Endothelial cell of umbilical vein (primary cell): ENCODE measurements around the gene ZNF341. TPM values are rescaled to one million over a fixed set of nuclear protein-coding genes. Genes with fewer than 3 reads are reported as not detected.

ENCODE experiments used
- BruUV-seq: library from RNA; stranded (reverse); fragments of 400-500 nt; replicated peaks from 2 replicates; lab custom pipeline; 2021; lab: Mats Ljungman, UMichigan
- CTCF ChIA-PET: fragments of 300-600, 350-600 bp; sonication (Branson Sonifier 250); formaldehyde crosslinking; loops from one replicate; lab custom pipeline; 2021; ENCODE audit warnings: antibody characterized with exemption, inconsistent platforms; lab: Charles Lee
- POLR2A ChIA-PET: fragments of 300-600, 350-600 bp; sonication (Branson Sonifier 250); formaldehyde crosslinking; loops from one replicate; lab custom pipeline; 2021; ENCODE audit warnings: antibody characterized with exemption, inconsistent platforms; lab: Charles Lee
- DNase-seq: peaks from one replicate; pipeline ENCODE4 v3.0.0-alpha.2; 2011; ENCODE audit warnings: low read depth, low spot score
- FAIRE-seq: peaks from 2 replicates; lab custom pipeline; 2011; peaks lifted over from hg19 to GRCh38; lab: Jason Lieb, UNC
- H2AFZ ChIP-seq: 2 replicates; pipeline ENCODE4 v1.6.0; 2012; ENCODE audit warnings: low read depth, low read length, control low read depth, inconsistent platforms
- H3K27ac ChIP-seq: 2 replicates; pipeline ENCODE4 v1.5.1; 2011; ENCODE audit warnings: low read depth, mild to moderate bottlenecking, control low read depth, low read length, moderate library complexity; ENCODE audit not compliant: insufficient read depth
- H3K27me3 ChIP-seq, 2 experiments: 2 replicates each; pipeline versions ENCODE4 v1.6.0 to v1.6.1; 2011; ENCODE audit warnings: low read length in 2 of 2, mixed read lengths in 1 of 2; ENCODE audit not compliant: control insufficient read depth in 2 of 2, insufficient read depth in 2 of 2
- H3K36me3 ChIP-seq, 2 experiments: 2 replicates in 1 of 2; 3 replicates in 1 of 2; pipeline ENCODE4 v1.5.1; 2011; ENCODE audit warnings: low read length in 2 of 2, mild to moderate bottlenecking in 1 of 2, moderate library complexity in 1 of 2; ENCODE audit not compliant: control insufficient read depth in 2 of 2, insufficient read depth in 2 of 2; ENCODE audit errors: extremely low read depth in 1 of 2
- H3K4me1 ChIP-seq: 3 replicates; pipeline ENCODE4 v1.5.1; 2011; ENCODE audit warnings: mild to moderate bottlenecking, low read length; ENCODE audit not compliant: control insufficient read depth, insufficient read depth; ENCODE audit errors: extremely low read depth
- H3K4me2 ChIP-seq: 2 replicates; pipeline ENCODE4 v1.6.1; 2011; ENCODE audit warnings: low read length, control low read depth, mixed read lengths; ENCODE audit not compliant: insufficient read depth
- H3K4me3 ChIP-seq, 3 experiments: fragments of 200-600 bp in 1 of 3; sonication (generic), shearing (Covaris generic) in 1 of 3; replicated peaks in 1 of 3; 2 replicates each; pipeline ENCODE4 v1.5.1; 2011 to 2016; ENCODE audit warnings: control low read depth in 3 of 3, low read length in 3 of 3, mild to moderate bottlenecking in 2 of 3, inconsistent platforms in 1 of 3, low read depth in 1 of 3, moderate library complexity in 1 of 3; ENCODE audit not compliant: insufficient read depth in 1 of 3
- H3K79me2 ChIP-seq: 2 replicates; pipeline ENCODE4 v1.6.0; 2012; ENCODE audit warnings: low read length, inconsistent platforms; ENCODE audit not compliant: control insufficient read depth, insufficient read depth
- H3K9ac ChIP-seq: replicated peaks from 2 replicates; pipeline ENCODE3; 2011; ENCODE audit warnings: low read length, control low read depth; ENCODE audit not compliant: insufficient read depth; ENCODE audit errors: extremely low read depth
- H3K9me1 ChIP-seq: replicated peaks from 3 replicates; pipeline ENCODE4 v1.6.0; 2011; ENCODE audit warnings: mild to moderate bottlenecking, low read length; ENCODE audit not compliant: control insufficient read depth, insufficient read depth; ENCODE audit errors: extremely low read depth
- H3K9me3 ChIP-seq: replicated peaks from 2 replicates; pipeline ENCODE4 v1.5.1; 2012; ENCODE audit warnings: low read length, inconsistent platforms; ENCODE audit not compliant: control insufficient read depth, insufficient read depth
- H4K20me1 ChIP-seq: replicated peaks from 2 replicates; pipeline ENCODE3; 2011; ENCODE audit warnings: mild to moderate bottlenecking, low read length; ENCODE audit not compliant: control insufficient read depth, insufficient read depth; ENCODE audit errors: extremely low read depth
- EZH2 ChIP-seq: IDR thresholded peaks from 2 replicates; pipeline ENCODE4 v1.6.1; 2012; ENCODE audit warnings: borderline replicate concordance, low read depth, mild to moderate bottlenecking, moderate library complexity, low read length, inconsistent platforms; ENCODE audit not compliant: severe bottlenecking
- FOS ChIP-seq: IDR thresholded peaks from 2 replicates; pipeline ENCODE4 v1.6.1; 2011; ENCODE audit warnings: mild to moderate bottlenecking, low read length, moderate library complexity, borderline replicate concordance; ENCODE audit not compliant: insufficient read depth
- GATA2 ChIP-seq: IDR thresholded peaks from 2 replicates; pipeline ENCODE4 v1.7.0; 2011; ENCODE audit warnings: low read depth, mild to moderate bottlenecking, moderate library complexity, mixed read lengths, low read length; ENCODE audit not compliant: insufficient read length, insufficient read depth
- JUN ChIP-seq: IDR thresholded peaks from 2 replicates; pipeline ENCODE4 v1.6.1; 2011; ENCODE audit warnings: borderline replicate concordance, low read depth; ENCODE audit not compliant: insufficient read length, insufficient read depth
- MAX ChIP-seq: IDR thresholded peaks from 2 replicates; pipeline ENCODE4 v1.6.1; 2011; ENCODE audit not compliant: insufficient read depth, insufficient read length
- MYC ChIP-seq: IDR thresholded peaks from one replicate; pipeline ENCODE4 v1.6.1; 2011; ENCODE audit warnings: mild to moderate bottlenecking, low read depth, low read length
- POLR2A ChIP-seq: IDR thresholded peaks from 2 replicates; pipeline ENCODE4 v1.6.1; 2012; ENCODE audit warnings: low read depth, mild to moderate bottlenecking, control low read depth, low read length
- POLR2AphosphoS5 ChIP-seq: IDR thresholded peaks from 2 replicates; pipeline ENCODE4 v1.6.1; 2012; ENCODE audit warnings: low read depth, mild to moderate bottlenecking, control low read depth, low read length, moderate library complexity; ENCODE audit not compliant: insufficient read depth
- dilution Hi-C: fragments of 300-500 bp; cut with MboI; formaldehyde crosslinking; loops from one replicate; pipeline ENCODE4 v1.15.0; 2019; ENCODE audit warnings: low sequenced_read_pairs; ENCODE audit not compliant: extremely low pct_ligation_motif_present
- intact Hi-C: fragments of 100-400 bp; cut with micrococcal nuclease; formaldehyde crosslinking; loops from one replicate; pipeline ENCODE4 v1.10.0; 2022
- polyA plus RNA-seq, 4 experiments: library from polyadenylated mRNA; depleted of rRNA in 3 of 4; stranded (reverse) in 3 of 4; unstranded in 1 of 4; fragments of >200 nt; gene quantifications; 2 replicates each; pipeline versions ENCODE4 v1.2.1 to v1.2.3, GENCODE V29; 2011 to 2012; ENCODE audit warnings: missing spikeins in 1 of 4
- total RNA-seq: library from RNA; stranded (reverse); gene quantifications from 2 replicates; pipeline ENCODE4 v1.2.3, GENCODE V29; 2021
- TF ChIP-seq, protein P1 (sequence below), 2 donors: IDR thresholded peaks; 1 replicate in 1 of 2; 2 replicates in 1 of 2; pipeline ENCODE4 v1.5.1; 2011; ENCODE audit warnings: low read length in 2 of 2, mild to moderate bottlenecking in 2 of 2, moderate library complexity in 2 of 2, control low read depth in 1 of 2, inconsistent platforms in 1 of 2, low read depth in 1 of 2; ENCODE audit not compliant: insufficient read depth in 1 of 2; ENCODE audit errors: extremely low read depth in 1 of 2

The ZNF341 gene
- total and polyA plus RNA-seq, 2 donors (not counting 3 experiments of a cell fraction or from before 2014, with no cell fraction given) = 4.9 TPM

DNA sequence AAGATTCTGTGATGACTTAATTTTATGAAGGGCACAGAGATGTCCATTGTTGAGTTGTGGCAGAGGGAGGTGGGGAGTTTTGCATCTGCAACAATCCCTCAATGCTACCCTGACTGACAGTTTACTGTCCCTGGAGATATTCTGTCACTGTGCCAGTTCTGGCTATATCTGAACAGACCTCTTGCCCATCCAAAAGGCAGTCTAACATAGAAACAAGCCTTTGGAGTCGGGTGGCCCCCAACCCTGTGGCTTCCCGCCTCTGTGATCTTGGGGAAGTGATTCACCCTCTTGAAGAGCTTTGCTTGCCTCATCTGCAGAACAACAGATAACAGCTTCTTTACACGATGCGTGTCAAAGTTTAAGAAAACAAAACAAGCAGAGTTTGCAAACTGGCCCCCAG is 41.8 kb upstream of the ZNF341 start:
- FAIRE-seq = peak; percentile 62
- Histone ChIP-seq H3K36me3 (no peaks in the 10 kb centered on the region), H3K4me1 (peaks cover 28% of the 10 kb centered on the region), H3K9me1 (no peaks in the 10 kb centered on the region), H3K4me2 (peak overlapping the region; percentile 49), H3K9ac (no peak overlapping the region), H2AFZ (no peak overlapping the region), H3K9me3 (no peaks in the 10 kb centered on the region), H3K27ac (no peak overlapping the region), H3K27me3 (no peaks in the 10 kb centered on the region), H3K79me2 (peaks cover 4% of the 10 kb centered on the region), H3K4me3 (no peak overlapping the region), H4K20me1 (no peaks in the 10 kb centered on the region)
- BruUV-seq = no TSS peak
- DNase-seq = peak; percentile 72
- dilution Hi-C loops = no loop called here
- intact Hi-C loops = loop anchor here (5.0 kb wide), 1 partner anchor 42 kb away; the partner anchor contains the start of gene ZNF341
- ChIA-PET POLR2A (interaction anchor here (0.8 kb wide), 1 partner anchor 1000 kb away, joined by 3 read pairs; no protein-coding TSS in a partner anchor), CTCF (interaction anchor here (1.4 kb wide), 1 partner anchor 22 kb away, joined by 4 read pairs; no protein-coding TSS in a partner anchor)
- TF ChIP-seq EZH2 (no peak), MAX (no peak), POLR2A (no peak), JUN (peak; percentile 45), MYC (no peak), POLR2AphosphoS5 (peak; percentile 53), FOS (peak; percentile 83), GATA2 (peak; percentile 78)
- TF ChIP-seq, protein P1, sequence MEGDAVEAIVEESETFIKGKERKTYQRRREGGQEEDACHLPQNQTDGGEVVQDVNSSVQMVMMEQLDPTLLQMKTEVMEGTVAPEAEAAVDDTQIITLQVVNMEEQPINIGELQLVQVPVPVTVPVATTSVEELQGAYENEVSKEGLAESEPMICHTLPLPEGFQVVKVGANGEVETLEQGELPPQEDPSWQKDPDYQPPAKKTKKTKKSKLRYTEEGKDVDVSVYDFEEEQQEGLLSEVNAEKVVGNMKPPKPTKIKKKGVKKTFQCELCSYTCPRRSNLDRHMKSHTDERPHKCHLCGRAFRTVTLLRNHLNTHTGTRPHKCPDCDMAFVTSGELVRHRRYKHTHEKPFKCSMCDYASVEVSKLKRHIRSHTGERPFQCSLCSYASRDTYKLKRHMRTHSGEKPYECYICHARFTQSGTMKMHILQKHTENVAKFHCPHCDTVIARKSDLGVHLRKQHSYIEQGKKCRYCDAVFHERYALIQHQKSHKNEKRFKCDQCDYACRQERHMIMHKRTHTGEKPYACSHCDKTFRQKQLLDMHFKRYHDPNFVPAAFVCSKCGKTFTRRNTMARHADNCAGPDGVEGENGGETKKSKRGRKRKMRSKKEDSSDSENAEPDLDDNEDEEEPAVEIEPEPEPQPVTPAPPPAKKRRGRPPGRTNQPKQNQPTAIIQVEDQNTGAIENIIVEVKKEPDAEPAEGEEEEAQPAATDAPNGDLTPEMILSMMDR (IDR thresholded peaks at IDR 0.05; ENCODE audit: extremely low read depth in 1 of 2, insufficient read depth in 1 of 2, low read depth in 1 of 2, low read length in 2 of 2) = no peak
